ENCODE measurements around the gene RORC. TPM values are rescaled to one million over a fixed set of nuclear protein-coding genes. Genes with fewer than 3 reads are reported as not detected.

Gene RORC
- total and polyA plus RNA-seq, 2 experiments from 2014 or later: not detected

DNA sequence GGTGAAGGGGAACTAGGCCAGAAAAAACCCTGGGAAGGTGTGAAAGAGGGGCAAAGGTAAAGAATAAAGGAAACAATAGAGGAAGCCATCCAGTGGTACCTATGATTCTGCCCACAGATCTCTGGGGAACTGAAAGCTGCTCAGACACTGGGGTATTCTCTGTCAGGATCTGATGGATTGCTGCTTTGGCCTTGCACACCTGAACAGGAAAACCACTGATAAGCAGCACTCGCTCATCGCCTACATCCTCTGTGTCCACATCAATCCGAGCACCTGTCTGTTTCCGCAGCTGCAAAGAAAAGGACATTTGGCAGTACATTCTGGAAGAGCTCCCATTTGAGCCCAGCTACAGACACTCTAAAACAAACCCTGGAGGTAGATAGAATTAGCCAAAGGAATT, 51.8 kb downstream of the RORC start:
- Histone ChIP-seq H3K27ac (no peak overlapping the region), H3K36me3 (peaks cover 2% of the 10 kb centered on the region), H3K9me3 (ENCODE audit: low read depth) (no peaks in the 10 kb centered on the region), H3K27me3 (no peaks in the 10 kb centered on the region), H3K4me1 (ENCODE audit: low read depth) (no peaks in the 10 kb centered on the region), H3K4me3 (no peak overlapping the region)
- no peak for DNase-seq (ENCODE audit: low read depth in 1 of 2, low spot score in 1 of 2)
- TF ChIP-seq, protein P1, sequence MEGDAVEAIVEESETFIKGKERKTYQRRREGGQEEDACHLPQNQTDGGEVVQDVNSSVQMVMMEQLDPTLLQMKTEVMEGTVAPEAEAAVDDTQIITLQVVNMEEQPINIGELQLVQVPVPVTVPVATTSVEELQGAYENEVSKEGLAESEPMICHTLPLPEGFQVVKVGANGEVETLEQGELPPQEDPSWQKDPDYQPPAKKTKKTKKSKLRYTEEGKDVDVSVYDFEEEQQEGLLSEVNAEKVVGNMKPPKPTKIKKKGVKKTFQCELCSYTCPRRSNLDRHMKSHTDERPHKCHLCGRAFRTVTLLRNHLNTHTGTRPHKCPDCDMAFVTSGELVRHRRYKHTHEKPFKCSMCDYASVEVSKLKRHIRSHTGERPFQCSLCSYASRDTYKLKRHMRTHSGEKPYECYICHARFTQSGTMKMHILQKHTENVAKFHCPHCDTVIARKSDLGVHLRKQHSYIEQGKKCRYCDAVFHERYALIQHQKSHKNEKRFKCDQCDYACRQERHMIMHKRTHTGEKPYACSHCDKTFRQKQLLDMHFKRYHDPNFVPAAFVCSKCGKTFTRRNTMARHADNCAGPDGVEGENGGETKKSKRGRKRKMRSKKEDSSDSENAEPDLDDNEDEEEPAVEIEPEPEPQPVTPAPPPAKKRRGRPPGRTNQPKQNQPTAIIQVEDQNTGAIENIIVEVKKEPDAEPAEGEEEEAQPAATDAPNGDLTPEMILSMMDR (IDR thresholded peaks at IDR 0.05; ENCODE audit: low read depth, low read length): no peak

DNA sequence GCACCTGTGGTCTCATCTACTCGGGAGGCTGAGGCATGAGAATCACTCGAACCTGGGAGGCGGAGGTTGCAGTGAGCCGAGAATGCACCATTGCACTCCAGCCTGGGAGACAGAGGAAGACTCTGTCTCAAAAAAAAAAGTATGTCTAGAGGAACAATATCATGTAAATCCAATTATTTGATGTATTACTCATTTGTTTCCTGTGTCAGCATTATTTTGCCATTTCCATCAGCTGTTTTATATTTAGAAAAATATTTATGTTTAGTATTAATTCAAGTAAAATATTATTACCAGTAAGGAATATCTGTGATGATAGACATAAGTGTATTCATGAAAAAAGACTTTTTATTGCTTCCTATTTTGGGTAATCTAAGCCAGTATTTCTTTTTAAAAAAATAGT, 54.3 kb downstream of the RORC start:
- DNase-seq (ENCODE audit: low read depth in 1 of 2, low spot score in 1 of 2): no peak
- Histone ChIP-seq H3K36me3 (peaks cover 8% of the 10 kb centered on the region), H3K4me1 (ENCODE audit: low read depth) (no peaks in the 10 kb centered on the region), H3K27me3 (no peaks in the 10 kb centered on the region), H3K27ac (no peak overlapping the region), H3K4me3 (no peak overlapping the region), H3K9me3 (ENCODE audit: low read depth) (no peaks in the 10 kb centered on the region)
- TF ChIP-seq, protein P1 (IDR thresholded peaks at IDR 0.05; ENCODE audit: low read depth, low read length): no peak

DNA sequence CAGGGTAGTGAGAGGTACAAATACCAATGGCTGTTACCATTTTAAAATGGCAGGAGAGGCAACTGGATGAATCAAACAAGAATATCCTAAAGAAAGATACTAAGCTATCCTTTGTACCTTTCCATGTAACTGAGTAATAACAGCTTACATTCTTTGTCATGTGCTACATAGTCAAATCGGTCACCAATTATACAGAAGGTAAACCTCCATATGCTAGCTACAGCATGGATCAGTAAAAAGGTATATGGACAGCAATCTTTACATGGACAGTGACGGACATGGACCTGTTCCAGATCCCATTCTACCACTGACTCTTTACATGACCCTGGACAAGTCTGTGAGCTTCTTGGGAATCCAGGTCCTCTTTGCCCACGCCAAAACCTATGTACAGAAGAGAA, 54.9 kb downstream of the RORC start:
- no peaks in the 10 kb centered on the region for H3K9me3 ChIP-seq (ENCODE audit: low read depth)
- no peak overlapping the region for H3K4me3 ChIP-seq
- DNase-seq (ENCODE audit: low read depth in 1 of 2, low spot score in 1 of 2): no peak
- H3K27me3 ChIP-seq: no peaks in the 10 kb centered on the region
- no peaks in the 10 kb centered on the region for H3K4me1 ChIP-seq (ENCODE audit: low read depth)
- H3K27ac ChIP-seq: no peak overlapping the region
- TF ChIP-seq, protein P1 (IDR thresholded peaks at IDR 0.05; ENCODE audit: low read depth, low read length): no peak
- peaks cover 8% of the 10 kb centered on the region for H3K36me3 ChIP-seq

DNA sequence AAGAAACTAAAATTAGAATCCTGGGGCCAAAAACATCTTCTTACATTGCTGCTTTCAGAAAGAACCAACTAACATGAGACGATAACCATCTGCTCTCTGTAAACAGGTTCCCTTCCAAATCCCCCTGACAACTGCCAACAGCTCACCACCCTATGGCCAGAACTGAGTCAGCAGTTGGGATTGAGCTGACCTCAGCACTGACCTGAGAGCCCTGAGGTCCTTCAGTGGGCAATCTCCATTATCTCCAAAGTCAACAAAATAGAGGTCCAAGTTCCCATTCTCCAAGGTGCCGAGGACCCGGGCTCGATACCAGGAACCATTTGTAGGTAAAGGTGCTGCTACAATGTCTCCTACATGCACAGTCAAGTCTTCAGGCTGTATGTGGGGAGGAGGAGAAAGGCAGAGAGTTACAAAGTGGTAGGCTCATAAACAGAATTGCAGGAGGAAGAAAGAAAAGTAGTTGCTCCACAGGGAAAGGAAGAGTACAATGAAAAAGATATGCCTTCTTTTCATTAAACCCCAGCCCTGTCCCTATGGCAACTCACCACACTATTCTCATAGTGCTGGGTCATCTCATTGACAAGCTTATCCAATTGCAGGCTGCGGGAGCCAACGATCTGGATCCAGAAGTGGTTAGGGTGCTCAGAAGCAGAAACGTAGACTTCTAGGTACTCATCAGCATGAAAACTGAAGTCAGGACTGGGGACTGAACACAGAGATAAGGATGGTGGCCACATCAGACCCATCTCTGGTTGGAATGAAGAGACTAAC, 55.5 kb downstream of the RORC start:
- DNase-seq (ENCODE audit: low read depth in 1 of 2, low spot score in 1 of 2): no peak
- Histone ChIP-seq H3K36me3 (peaks cover 5% of the 10 kb centered on the region), H3K9me3 (ENCODE audit: low read depth) (no peaks in the 10 kb centered on the region), H3K27ac (no peak overlapping the region), H3K4me3 (no peak overlapping the region), H3K27me3 (no peaks in the 10 kb centered on the region), H3K4me1 (ENCODE audit: low read depth) (no peaks in the 10 kb centered on the region)
- TF ChIP-seq, protein P1 (IDR thresholded peaks at IDR 0.05; ENCODE audit: low read depth, low read length): no peak

DNA sequence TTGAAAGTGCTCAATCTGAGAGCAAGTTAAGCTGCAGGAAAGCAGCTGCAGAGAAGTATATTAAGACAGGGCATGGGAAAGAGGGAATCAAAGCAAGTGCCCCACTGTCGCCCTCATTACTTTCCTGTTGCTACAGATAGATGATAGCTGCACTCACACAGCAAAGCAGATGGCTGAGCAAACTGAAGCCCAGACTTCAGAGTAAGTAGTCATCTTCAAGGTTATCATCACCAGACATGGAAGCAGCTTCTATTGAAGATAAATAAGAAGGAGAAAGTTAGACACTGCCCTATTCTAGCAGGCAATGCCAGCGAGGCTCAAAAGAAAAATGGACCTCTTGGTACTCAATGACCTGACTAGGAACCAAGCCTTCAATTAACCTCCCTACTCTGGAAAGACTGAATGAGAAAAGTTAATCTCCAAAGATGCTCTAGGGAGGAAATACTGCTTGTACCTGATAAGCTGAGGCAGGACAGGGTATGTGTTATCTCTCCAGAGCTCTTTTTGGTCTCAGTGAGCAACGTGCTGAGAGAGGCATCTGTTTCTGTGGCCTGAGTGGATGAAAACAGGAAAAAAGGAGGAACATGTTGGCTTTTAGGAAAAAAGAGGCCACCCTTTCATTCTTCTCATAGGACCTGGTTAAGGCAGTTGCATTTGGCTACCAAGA, 57.2 kb downstream of the RORC start:
- H3K4me3 ChIP-seq: no peak overlapping the region
- no peaks in the 10 kb centered on the region for H3K4me1 ChIP-seq (ENCODE audit: low read depth)
- DNase-seq (ENCODE audit: low read depth in 1 of 2, low spot score in 1 of 2): no peak
- no peaks in the 10 kb centered on the region for H3K9me3 ChIP-seq (ENCODE audit: low read depth)
- H3K36me3 ChIP-seq: peaks cover 5% of the 10 kb centered on the region
- TF ChIP-seq, protein P1 (IDR thresholded peaks at IDR 0.05; ENCODE audit: low read depth, low read length): no peak
- no peaks in the 10 kb centered on the region for H3K27me3 ChIP-seq
- H3K27ac ChIP-seq: no peak overlapping the region
